GM20000 (cell line): Measurements from ENCODE around the gene PHAX.
"Not testable (repeated sequence)": the region's sequence is repeated elsewhere in the genome, so short reads cannot be mapped to it uniquely, and the experiment has no call there.

Experiments used
- DNase-seq: peaks from one replicate; pipeline ENCODE4 v3.0.0; 2012; ENCODE audit warnings: low spot score
- TF ChIP-seq, protein P1 (sequence below): IDR thresholded peaks from 2 replicates; pipeline ENCODE4 v1.5.1; 2012; ENCODE audit warnings: mild to moderate bottlenecking, control low read depth; ENCODE audit errors: extremely low read depth, missing control alignments

PHAX gene

DNA sequence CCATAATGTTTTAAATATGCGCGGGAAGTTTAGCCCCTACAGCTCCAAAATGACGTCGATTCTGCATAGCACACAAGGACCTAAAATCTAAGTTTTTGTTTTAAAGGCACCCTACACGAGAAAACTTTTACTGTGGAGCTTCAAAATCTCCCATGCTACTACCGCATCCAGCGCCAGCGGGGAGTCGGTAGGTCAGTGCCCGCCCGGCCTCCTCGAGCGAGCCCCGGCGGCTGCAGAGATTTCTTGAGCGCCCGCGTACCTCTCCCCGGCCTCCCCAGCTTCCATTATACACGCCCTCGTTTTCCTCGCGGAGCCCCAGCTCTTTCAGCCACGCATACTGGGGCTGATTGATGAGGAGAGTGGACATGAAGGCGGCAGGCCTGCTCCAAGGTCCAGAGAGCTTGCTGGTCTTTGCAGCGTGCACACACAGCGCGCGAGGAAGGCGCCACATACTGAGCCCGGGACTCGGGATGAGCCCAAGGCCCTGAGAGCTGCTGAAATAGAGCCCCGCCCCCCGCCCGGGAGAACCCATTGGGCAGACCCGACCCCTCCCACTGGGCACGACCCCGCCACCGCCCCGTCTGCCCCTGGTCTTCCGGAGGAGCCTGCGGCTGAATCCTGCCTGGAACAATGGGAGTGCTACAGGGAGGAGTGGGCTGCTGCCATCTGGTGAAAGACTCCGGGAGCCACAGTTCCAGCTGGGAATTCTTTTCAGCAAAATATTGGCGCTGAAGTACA lies 5.8 kb upstream of the PHAX start, which contains the start of gene ALDH7A1:
Gene ALDH7A1 (minus strand): TSS at position 472 of the 738 bp plus-strand sequence. CDS start 21 bp downstream, at position 451.
- DNase-seq = peak; percentile 72
- TF ChIP-seq, protein P1, sequence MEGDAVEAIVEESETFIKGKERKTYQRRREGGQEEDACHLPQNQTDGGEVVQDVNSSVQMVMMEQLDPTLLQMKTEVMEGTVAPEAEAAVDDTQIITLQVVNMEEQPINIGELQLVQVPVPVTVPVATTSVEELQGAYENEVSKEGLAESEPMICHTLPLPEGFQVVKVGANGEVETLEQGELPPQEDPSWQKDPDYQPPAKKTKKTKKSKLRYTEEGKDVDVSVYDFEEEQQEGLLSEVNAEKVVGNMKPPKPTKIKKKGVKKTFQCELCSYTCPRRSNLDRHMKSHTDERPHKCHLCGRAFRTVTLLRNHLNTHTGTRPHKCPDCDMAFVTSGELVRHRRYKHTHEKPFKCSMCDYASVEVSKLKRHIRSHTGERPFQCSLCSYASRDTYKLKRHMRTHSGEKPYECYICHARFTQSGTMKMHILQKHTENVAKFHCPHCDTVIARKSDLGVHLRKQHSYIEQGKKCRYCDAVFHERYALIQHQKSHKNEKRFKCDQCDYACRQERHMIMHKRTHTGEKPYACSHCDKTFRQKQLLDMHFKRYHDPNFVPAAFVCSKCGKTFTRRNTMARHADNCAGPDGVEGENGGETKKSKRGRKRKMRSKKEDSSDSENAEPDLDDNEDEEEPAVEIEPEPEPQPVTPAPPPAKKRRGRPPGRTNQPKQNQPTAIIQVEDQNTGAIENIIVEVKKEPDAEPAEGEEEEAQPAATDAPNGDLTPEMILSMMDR = no peak

DNA sequence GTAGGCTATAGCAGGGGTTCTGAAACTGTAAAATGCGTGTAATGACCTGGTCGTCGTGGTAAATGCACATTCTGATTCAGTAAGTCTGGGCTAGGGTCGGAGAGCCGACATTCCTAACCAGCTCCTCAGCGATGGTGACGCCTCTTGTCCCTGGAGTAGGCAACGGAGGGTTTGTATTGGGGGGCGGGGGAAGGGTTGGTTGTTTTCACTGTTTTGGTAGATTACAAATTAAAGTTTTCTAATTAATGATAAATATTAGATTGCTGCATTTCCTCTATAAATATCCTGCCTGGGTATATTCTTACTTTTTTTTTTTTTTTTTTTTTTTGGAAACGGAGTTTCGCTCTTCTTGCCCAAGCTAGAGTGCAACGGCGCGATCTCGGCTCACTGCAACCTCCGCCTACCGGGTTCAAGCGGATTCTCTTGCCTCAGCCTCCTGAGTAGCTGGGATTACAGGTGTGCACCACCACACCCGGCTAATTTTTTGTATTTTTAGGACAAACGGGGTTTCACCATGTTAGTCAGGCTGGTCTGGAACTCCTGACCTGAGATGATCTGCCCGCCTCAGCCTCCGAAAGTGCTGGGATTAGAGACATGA lies 5.2 kb upstream of the PHAX start:
- TF ChIP-seq, protein P1 = no peak
- no peak for DNase-seq

DNA sequence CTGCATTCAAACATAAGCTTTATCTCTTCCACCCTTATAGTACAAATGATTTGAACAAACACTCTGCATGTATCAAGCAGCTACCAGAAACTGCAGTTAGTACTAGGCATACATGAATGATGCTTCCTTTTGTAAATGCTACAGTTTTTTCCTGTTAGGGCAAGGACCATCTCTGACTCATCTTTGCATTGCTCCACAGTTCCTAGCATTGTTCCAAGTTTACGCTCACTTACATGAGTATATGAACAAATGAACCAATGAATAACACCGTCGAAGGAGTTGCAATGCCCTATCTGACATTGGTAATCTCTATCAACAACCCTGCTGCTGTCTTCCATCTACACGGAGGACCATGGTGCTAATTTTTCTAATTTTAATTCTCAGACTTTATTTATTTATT lies 3.6 kb upstream of the PHAX start:
- DNase-seq = no peak
- TF ChIP-seq, protein P1 = no peak

DNA sequence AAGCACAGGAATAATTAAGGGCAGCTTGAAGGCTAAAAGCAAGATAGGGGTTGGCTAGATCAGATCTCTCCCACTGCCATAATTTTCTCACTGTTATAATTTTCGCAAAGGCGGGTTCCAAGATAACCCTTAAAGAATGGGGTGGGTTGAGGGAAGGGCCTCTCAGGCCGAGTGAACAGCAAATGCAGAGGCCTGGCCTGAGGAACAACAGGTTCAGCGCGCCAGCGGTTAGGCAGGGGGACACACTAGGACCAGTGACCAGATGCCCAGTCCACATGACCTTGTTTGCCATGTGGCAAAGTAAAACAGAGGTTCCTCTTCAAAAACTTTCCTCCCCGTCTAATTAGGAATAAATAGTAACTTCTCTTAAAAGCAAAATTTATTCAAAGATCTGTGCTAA lies 1.2 kb upstream of the PHAX start:
- TF ChIP-seq, protein P1 = no peak

DNA sequence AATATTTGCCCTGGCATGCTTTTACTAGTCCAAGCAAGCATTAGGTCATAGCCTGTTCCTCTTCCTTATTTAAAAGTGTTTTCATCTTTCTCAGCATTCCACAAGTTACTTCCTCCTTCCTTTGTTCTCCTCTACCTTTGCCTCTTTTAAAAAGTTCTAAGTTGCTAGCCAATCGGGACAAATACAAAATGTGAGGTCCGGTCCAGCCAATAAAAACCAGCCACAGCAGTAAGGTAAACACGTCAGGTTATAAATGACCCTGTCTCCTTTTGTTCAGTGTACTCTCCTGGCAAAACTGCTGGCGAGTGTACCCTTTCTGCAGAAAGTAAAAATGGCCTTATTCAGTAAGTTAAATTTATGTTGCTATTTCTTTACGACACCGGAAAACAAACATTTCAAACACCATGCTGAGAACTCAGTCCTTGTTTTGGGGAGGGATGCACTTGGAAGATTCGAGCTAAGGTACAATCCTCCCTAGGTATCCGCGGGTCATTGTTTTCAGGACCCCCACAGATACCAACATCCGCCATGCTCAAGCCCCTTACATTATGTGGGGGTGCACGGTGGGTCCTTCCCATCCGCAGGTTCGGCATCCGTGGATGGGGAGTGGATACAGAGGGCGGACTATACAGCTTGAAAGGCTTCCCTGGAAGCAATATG lies 646 bp upstream of the PHAX start:
- DNase-seq = not testable (repeated sequence)

More for the DNA sequence above, 1.2 kb upstream of the PHAX start:
- DNase-seq = no peak

DNA sequence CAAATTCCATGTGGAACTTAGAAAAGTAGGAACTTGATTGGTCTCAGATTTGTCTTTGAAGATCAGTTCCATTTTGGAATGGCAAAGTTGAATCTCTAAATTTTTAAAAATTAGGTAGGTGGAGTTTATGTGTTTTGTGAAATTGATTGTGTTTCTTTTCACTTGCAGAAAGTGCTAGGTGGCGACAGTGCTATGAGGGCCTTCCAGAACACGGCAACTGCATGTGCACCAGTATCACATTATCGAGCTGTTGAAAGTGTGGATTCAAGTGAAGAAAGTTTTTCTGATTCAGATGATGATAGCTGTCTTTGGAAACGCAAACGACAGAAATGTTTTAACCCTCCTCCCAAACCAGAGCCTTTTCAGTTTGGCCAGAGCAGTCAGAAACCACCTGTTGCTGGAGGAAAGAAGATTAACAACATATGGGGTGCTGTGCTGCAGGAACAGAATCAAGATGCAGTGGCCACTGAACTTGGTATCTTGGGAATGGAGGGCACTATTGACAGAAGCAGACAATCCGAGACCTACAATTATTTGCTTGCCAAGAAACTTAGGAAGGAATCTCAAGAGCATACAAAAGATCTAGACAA lies 2.8 kb downstream of the PHAX start:
- TF ChIP-seq, protein P1 = no peak
- DNase-seq = no peak

DNA sequence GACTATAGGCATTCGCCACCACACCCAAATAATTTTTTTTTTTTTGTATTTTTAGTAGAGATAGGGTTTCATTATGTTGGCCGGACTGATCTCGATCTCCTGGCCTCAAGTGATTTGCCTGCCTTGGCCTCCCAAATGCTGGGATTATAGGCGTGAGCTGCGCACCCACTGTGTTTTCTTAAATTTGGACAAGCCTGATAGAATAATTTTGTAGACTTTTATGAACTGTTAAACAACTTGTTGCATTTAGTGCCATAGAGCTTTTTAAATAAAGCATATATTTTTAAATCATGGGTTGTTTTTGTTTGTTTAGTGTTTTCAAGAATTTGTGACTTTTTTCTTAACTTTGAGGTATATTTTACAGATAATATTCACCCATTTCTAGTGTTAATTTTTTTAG lies 4.8 kb downstream of the PHAX start:
- DNase-seq = no peak
- TF ChIP-seq, protein P1 = no peak
